Stimulated activated CD4-positive, alpha-beta T cell treated with anti-CD3 and anti-CD28 coated beads, Interleukin-1b, Interleukin-23, amount 100 ng/mL, for 24 hours (primary cell): ENCODE measurements around the gene PITPNM2.

ENCODE experiments used
- DNase-seq, 4 experiments: peaks; one replicate each; pipeline ENCODE4 v3.0.0-alpha.2; 2020; ENCODE audit warnings: low read depth in 4 of 4, low spot score in 1 of 4

The PITPNM2 gene

DNA sequence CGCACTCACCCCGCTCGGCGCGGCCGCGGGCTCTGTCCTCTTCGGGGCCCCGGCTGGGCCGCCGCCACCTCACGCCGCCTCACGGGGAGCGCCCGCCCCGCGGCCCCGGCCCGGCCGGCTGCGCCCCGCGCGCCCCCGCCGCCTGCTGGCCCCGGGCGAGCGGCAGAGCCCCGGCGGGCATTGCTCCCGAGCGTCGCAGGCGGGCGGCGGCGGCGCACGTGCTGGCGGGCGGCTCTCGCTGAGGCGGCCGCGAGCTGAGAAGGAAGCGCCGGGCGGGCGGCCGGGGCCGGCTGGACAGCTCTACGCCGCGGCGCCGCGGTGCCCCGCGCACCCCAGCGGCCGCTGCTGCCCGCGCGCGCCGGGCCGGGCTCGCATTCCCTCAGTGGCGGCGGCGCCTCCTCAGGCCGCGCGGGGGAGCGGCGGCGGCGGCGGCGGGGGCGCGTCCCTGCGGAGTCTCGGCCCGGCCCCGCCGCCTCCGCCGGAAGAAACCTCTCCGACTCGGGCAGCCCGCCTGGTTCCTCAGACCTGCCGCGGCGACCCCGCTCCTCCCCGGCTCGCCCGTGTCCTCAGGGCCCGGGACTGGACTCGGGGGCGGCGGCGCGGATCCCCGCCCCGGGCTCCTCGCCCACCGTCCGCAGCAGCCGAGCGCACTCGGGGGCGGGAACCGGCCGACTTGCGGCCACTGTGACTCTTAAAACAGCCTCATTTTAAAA is at the start of gene PITPNM2:
TSS of gene PITPNM2 (minus strand) at position 347 of the 713 bp plus-strand sequence. CDS start 116,500 bp downstream, outside the sequence.
- DNase-seq = peak in 2 of 4 experiments; percentile 32 to 52

DNA sequence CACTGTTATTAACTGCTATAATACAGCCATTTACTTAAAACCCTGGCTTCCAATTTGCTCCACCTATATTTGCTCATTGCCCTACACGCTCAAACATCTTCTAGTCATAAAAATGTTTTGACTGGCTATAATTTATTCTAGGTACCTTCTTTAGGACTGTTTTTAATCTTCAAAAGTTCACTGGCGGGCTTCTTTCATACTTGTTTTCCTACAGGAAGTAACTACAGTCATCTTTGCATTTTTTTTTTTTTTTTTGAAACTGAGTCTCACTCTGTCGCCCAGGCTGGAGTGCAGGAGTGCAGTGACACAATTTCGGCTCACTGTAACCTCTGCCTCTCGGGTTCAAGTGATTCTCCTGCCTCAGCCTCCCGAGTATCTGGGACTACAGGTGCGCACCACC is 49.5 kb upstream of the PITPNM2 start:
- no peak for DNase-seq

DNA sequence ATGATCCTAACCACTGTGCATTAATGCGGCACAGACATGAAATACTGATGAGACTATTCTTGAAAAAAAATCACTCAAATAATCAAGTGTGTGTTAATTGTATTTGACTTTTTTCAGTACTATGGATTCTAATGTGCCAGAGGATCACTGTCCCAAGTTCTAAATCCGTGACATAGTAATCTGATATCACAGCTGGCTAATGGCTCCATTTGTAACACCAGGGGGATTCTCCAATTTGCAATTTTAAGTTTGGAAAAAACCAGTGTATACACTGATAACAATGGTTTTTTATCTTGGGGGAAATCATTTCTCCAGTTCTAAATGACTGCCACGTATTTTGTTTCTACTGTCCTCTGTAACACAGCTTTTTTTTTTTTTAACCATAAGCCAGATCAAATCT is 49.0 kb upstream of the PITPNM2 start:
- DNase-seq = no peak

DNA sequence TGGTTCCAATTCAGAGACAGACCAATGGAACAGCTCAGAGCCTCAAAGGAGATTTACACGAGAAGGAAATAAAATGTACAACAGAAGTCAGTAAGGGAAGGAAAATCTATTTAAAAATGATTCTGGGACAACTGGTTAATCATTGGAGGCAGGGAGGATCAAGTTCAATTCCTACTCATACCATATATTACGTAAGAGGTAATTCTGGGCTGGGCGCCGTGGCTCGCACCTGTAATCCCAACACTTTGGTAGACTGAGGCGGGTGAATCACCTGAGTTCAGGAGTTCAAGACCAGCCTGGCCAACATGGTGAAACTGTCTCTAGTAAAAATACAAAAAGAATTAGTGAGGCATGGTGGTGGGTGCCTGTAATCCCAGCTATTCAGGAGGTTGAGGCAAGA is 36.7 kb upstream of the PITPNM2 start:
- no peak for DNase-seq

DNA sequence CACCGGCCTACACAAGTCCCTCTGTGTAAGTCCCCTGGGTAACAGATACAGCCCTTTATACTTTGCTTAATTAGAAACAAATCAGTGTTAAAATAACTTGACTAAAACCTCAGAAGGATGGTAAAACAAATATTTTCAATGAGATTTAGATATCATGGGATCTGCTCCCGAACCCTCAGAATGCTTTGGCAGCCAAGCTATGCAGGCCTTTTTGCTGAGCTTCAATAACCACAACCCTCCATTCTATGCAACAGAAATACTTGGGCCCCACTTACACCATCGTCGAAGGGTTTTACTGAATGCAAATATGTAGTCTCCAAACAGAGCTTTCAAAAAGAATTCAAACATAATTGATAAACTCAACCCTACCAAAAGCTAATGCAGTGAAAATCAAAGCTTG is 29.3 kb upstream of the PITPNM2 start:
- DNase-seq = no peak

DNA sequence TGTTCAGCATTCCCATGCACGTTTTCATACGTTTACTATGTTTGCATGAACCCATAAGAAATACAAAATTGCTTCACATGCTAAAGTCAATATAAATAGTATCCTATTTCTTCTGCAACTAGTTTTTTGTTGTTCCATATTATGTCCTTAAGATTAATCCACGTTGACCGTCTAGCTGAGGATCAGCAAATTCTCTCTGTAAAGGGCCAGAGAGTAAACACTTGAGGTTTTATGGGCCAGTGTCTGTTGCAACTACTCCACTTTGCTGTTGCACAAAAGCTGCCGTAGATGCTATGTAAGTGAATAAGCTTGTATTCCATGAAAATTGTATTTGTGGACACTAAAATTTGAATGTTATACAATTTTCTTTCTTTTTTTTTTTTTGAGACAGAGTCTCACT is 21.1 kb upstream of the PITPNM2 start:
- DNase-seq = no peak

DNA sequence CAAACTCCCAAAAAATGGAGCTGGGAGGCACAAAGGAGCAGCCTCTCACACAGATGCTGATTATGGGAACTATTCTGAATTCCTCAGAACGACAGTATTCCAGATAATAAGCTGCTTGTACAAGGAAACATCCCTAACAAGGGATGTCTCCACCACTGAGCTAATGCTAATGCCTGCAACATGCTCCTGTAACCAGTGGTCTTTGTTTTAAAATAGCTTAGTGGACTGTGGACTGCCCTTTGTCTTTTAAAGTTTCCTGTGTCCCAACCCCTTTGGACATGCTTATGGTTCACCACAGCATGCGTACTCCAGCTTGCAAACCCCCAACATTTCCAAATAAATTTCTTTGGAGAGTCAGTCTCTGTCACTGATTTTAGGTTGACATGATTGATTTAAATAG is 16.4 kb upstream of the PITPNM2 start:
- no peak for DNase-seq

DNA sequence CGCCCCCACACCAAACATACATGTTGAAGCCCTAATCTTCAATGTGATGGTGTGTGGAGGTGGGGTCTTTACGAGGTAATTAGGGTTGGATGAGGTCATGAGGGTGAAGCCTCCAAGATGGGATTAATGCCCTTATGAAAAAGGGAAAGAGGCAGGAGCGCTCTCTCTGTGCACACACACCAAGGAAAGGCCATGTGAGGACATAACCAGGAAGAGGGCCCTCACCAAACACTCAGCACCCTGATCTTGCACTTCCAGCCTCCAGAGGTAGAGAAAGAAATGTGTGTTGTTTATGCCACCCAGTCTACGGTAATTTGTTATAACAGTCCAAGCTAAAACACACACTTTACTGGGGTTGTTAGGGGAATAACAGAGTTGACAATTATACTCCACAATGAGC is 14.6 kb upstream of the PITPNM2 start:
- no peak for DNase-seq

DNA sequence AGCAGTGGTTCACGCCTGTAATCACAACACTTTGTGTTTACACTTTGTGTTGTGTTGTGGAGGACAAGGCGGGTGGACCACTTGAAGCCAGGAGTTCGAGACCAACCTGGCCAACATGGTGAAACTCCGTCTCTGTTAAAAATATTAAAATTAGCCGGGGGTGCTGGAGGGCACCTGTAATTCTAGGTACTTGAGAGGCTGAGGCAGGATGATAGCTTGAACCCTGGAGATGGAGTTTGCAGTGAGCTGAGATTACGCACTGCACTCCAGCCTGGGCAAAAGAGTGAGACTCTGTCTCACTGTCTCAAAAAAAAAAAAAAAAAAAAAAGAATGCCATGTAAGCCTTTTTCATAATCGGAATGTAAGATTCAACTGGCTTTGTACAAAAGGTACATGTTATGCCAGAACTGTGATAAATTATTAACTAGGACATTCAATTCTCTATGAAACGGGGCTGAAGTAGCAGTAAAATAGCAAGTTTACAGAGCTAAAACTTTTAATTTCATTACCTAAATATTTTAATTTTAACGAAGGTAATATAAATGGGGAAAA is 13.9 kb upstream of the PITPNM2 start:
- DNase-seq = no peak

DNA sequence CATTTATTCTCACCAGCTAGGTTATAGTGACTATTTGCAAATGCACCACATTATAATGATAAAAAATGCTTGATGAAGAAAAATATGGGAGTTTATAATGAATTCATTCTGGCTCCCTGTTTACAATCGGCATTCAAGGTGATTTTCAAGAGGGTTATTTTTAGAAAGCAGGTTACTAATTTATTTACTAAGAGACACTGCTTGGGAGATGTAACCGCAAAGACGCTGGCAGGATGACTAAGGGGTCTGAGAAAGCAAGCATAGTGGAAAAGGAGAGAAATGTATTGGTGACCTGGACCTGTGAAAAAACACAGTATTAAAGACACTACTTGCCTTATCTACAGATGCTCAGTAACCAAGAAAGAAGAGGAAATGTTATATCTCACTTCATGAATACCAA is 13.3 kb upstream of the PITPNM2 start:
- no peak for DNase-seq

DNA sequence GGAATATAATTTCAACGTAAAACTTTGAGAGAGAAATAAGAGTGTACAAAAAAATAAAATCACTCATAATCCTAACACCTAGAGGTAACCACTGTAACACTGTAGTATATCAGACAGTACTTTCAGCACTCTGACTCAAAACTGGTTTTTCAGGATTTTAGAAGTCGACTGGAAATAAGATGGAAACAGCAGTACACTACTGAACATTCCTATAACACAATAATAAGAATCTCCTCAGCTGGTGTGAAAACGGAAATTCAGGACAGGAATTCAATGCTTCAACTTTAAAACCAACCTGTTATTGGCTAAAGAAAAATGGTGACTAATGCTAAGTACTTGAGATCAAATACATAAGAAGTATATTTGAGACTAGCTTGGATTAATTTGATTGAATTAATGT is 12.3 kb upstream of the PITPNM2 start:
- DNase-seq = no peak

DNA sequence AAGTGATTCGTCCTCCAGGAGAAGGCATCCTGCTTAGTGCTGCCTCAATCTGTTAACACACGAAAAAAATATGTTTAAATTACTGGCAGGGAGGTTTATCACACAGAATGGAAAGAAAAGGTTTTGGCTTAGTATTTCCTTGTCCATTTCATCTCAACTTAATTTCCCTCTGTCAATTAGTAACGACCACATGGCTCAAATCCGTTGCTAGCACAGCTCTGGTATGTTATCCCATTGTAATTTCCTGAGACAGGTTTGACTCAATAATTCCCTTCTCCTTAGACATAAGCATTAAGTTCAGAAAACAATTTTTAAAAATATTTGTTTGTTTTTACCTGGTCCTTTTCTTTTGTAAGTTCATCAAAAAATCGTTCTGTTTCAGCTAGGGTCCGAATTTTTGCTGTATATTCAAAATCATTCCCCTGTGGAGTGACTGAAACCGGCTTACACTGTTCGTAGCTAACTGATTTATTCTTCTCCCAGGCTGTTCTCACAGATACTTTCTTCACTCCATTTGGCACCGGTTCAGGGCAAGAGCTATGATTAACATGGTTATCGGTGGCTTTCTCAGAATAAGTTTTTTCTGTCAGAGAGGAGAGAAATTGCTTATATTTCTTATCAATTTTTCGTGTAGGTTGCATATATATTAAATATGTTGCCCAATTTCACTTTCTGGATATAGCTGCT is 10.1 kb upstream of the PITPNM2 start:
- DNase-seq = no peak

DNA sequence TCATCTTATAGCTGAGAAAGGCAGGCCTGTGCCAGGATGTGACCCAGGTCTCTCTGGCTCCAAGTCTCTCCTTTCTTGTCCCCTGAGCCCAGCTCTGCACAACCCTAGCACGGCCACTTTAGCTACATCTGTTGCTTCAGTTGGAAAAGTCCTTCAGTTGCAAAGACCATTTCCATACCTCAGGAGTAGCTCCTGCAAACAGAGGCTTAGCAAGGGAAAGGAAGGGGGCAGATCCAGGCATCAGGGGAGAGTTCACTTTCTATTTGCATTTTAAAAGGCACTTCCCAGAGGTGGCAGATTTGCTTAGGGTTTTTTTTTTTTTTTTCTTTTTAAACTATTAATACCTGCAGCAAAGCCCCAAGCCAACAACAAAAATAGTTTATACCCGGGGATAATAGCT is 3.0 kb upstream of the PITPNM2 start:
- DNase-seq = no peak

DNA sequence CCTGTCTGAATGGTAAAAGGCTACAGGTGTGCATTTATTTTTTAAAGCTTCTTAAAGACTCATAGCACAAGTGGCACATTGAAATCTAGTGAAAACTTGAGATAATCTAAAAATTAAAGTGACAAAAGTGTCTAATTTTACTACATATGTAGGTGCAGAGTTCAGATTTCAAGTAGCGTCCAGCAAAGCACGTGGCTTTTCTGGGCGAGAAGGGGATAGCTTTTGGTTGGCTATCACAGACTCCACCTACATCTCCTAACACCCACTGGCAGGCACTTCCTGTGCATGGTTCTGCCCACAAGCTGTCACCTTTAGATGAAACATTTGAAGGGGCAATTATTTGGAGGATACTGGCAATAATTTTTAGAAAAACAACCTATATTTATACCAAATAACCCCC is 1.9 kb upstream of the PITPNM2 start:
- DNase-seq = no peak

DNA sequence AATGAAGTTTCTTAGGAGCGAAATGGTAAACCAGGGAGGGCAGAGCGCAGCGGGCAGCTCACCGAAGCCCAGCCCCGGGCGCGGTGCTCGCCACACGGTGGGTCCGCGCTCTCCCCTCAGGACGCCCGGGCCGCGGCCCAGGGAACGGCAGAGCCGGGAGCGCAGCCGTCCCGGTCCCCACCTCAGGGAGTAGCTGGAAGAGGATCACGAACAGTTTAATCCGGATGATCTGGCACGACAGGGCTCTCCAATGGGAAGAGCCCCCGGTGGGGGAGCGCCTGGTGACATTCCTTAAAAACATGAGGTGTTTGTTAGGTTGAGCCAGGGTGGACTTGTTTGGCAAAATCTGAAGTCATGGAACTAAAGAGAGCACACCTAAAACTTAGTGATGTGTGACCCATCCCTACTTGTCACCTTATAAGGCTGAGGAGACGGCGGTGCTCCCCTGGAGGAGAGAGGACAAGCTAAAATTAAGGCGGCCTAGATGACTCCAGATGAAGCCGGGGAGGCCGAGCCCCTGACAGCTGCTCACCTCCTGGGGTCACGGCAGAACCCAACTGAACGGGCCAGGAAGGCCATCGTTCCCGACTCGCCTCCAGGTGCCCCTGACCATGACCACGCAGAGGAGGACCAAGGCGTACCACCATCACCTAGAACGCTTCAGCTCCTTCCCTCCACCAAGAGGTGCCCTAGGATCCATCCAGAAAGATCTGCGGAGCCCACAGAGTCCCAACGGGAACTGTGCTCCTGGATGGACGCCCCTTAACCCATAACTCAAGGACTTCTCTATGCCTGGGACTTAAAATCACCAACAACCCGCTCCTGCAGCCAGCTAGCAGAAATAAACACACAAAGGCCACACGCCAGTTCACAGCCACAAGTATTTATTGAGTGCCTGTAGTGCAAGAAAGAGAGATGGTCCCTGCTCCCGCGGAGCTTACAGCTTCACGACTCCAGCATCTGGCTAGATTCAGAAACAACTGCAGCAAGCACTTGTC is 866 bp upstream of the PITPNM2 start:
- no peak for DNase-seq

DNA sequence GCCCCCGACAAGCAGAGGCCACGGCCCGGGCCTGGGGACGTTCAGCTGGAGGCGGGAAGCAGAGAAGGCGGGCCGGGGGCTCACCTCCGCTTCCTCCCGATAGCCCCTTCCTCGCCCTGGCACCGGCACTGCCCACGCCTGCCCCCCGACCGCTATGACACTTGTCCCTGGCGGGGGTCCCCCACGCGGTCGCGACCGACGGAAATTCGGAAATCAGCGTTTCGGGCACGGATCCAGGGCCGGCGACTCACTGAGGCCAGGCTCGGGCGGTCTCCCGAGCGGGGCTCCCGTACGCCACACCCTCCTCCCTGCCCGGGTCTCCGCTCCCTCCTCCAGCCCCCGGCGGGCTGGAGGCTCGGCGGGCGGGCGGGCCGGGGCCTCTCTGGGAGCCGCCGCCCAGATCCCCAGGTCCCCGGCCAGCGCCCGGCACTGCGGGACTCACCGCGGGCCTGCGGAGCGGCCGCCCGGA is 581 bp downstream of the PITPNM2 start:
- DNase-seq = peak in 1 of 4 experiments; percentile 14

DNA sequence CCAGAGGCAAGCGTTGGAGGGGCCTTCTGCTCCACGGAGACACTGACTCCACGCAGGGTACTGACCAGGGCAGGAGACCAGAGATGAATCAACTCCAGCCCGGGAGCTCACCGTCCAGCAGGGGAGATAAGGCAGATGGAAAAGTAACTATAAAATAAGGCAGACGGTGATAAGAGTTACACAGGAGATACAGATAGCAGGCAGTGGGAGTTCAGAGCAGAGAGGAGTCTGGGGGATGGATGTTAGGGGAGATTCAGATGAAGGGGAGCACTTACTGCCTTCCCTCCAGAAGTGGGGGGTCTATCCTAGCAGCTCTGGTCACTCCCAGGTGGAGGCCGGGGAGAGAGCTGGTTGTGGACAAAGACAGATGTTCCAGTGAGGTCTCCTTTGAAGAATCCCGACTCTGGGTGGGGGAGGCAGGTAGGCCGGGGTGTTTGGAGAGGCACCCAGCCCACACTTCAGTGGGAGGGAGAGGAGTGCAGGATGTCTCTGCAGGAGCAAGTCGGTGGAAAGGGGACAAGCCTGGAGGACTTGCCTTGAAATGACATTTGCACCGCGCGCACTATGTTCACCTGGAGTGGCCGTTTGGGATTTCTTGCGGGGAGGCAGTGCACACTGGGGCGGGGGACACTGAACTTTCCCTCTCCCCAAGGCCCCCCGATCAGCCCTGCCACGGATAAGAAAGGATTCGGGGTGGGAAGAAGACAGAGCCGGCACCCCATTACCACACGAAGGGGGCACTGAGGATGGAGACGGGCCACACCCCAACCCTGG is 1.2 kb downstream of the PITPNM2 start:
- no peak for DNase-seq

DNA sequence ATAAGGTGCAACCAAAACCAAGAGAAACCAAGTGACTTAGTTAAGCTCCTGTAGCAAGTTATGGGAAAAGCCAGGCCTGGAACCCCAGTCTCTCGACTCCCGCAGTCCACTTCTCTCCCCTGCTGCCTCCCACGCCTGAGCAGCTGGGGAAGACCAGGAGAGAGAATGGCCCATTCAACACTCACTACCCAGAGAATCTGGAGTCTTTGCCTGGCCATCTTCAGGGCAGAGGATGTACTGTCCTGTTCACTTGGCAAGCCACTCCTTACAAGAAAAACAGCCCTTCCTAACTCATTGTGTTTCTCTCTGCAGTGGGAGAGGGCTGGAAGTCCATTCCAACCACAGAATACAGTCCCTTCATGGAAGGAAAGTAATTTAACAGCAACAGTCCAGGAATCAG is 1.8 kb downstream of the PITPNM2 start:
- no peak for DNase-seq

DNA sequence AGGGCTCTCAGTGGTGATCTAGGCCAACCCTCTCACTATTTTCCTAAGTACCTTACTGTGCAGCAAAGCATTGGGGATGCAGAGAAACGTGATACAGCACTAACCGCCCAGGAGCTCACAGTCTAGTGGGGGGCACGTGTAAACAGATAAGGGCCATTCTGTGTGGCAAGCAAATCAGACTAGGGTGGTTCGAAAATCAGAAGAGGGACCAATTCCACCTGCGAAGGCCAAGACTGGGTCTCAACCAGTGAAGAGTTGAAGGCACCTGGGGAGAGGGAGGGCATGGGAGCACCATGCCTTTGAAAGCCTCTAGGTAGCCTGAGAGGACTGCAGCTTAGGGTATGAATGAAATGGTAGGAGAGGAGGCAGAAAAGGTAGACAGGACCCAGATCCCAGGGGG is 2.2 kb downstream of the PITPNM2 start:
- no peak for DNase-seq

DNA sequence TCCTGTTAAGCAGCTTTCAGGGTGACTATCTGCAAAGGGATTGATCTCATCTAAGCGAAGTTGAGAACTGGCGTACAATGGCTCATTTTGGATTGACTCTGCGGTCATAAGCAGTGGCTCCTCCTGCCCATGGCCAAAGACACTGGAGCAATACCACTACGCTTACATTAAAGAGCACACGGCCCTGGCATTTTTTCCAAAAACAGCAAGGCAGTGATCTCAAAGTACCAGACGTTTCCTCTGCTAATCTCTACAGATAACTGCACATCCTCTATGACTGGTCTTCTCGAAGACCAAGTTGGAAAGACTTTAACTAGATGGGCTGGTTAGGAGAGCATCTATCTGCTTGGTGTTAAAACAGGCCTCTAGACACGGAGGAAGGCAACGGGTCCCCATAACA is 2.7 kb downstream of the PITPNM2 start:
- DNase-seq = no peak

DNA sequence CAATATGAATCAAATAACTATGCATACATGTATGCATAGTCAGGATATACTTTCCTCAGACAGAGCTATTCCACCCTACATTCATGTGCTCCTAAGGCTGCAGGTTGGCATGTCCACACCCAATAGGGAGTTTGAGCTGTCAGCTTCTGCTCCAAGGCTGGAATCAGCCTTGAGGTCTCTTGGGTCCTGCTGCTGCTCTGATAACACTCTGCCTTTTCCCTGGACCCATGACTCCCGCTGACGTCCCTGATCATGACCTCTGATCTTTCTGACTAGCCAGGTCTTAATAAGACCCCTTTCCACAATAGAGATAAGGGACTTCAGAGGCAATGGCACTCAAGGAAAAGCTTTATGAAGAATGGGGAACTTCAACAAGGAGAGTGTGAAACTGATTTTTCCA is 5.7 kb downstream of the PITPNM2 start:
- DNase-seq = no peak
